K562 (cell line): ENCODE results near the gene GNAI2. TPM values are rescaled to one million over a fixed set of nuclear protein-coding genes. Genes with fewer than 3 reads are reported as not detected.

Experiments used
- ATAC-seq: fragments of 200-7000 bp; cut with Tn5 transposase; 3 replicates; pipeline ENCODE4 v1.9.1; 2020; ENCODE audit warnings: moderate library complexity
- BruUV-seq: library from RNA; stranded (reverse); fragments of 400-500 nt; replicated peaks from 2 replicates; lab custom pipeline; 2021; lab: Mats Ljungman, UMichigan
- CTCF ChIA-PET: fragments of 300-600 bp; formaldehyde crosslinking; extraction: SDS; loops from one replicate; lab custom pipeline; 2021; ENCODE audit warnings: low intra/inter-chr PET ratio; lab: Yijun Ruan, JAX
- POLR2A ChIA-PET: fragments of 300-600, 350-650 bp; sonication (Branson Sonifier 250); formaldehyde crosslinking; extraction: SDS; loops from one replicate; lab custom pipeline; 2021; ENCODE audit warnings: antibody characterized with exemption, inconsistent platforms; lab: Yijun Ruan, JAX
- DNase-seq, 4 experiments: peaks; one replicate each; pipeline versions ENCODE4 v3.0.0 to v3.0.0-alpha.2; 2011 to 2018; ENCODE audit warnings: low spot score in 3 of 4, mixed read lengths in 3 of 4; ENCODE audit errors: extremely low read depth in 1 of 4
- FAIRE-seq: peaks from 2 replicates; lab custom pipeline; 2011; peaks lifted over from hg19 to GRCh38; lab: Jason Lieb, UNC
- H2AFZ ChIP-seq: 2 replicates; pipeline ENCODE4 v1.6.0; 2011; ENCODE audit warnings: low read depth, low read length, control low read depth, inconsistent platforms
- H3K27ac ChIP-seq: fragments of 200-600 bp; 3 replicates; pipeline ENCODE4 v1.8.0; 2011; ENCODE audit warnings: low read depth, mild to moderate bottlenecking, control low read depth, inconsistent platforms, low read length, moderate library complexity, mixed read lengths; ENCODE audit errors: extremely low read depth
- H3K27me3 ChIP-seq, 2 experiments: fragments of 300-600 bp in 1 of 2; 2 replicates in 1 of 2; 3 replicates in 1 of 2; pipeline versions ENCODE4 v1.6.0 to v1.8.0; 2011; ENCODE audit warnings: inconsistent platforms in 2 of 2, low read length in 2 of 2, mild to moderate bottlenecking in 1 of 2, mixed read lengths in 1 of 2, moderate library complexity in 1 of 2; ENCODE audit not compliant: control insufficient read depth in 2 of 2, insufficient read depth in 2 of 2
- H3K36me3 ChIP-seq: fragments of 300-600 bp; 3 replicates; pipeline ENCODE4 v1.8.0; 2011; ENCODE audit warnings: mild to moderate bottlenecking, low read length, inconsistent platforms; ENCODE audit not compliant: control insufficient read depth, insufficient read depth
- H3K4me1 ChIP-seq, 2 experiments: fragments of 200-600 bp in 1 of 2; replicated peaks in 1 of 2; 2 replicates in 1 of 2; 3 replicates in 1 of 2; pipeline versions ENCODE4 v1.5.1 to v1.8.0; 2011; ENCODE audit warnings: inconsistent platforms in 2 of 2, low read length in 2 of 2, mild to moderate bottlenecking in 1 of 2, mixed read lengths in 1 of 2, moderate library complexity in 1 of 2; ENCODE audit not compliant: control insufficient read depth in 2 of 2, insufficient read depth in 2 of 2
- H3K4me2 ChIP-seq: 2 replicates; pipeline ENCODE4 v1.6.1; 2011; ENCODE audit warnings: low read length, control low read depth, inconsistent platforms, mixed read lengths; ENCODE audit not compliant: insufficient read depth
- H3K4me3 ChIP-seq: fragments of 200-600 bp; sonication (generic), shearing (Covaris generic); 2 replicates; pipeline ENCODE4 v1.5.1; 2016; ENCODE audit warnings: control low read depth, inconsistent platforms
- H3K79me2 ChIP-seq: fragments of 200-600 bp; 3 replicates; pipeline ENCODE4 v1.8.0; 2011; ENCODE audit warnings: low read length, inconsistent platforms; ENCODE audit not compliant: control insufficient read depth, insufficient read depth
- H3K9ac ChIP-seq, 2 experiments: 2 replicates each; pipeline versions ENCODE4 v1.6.0 to v1.6.1; 2011; ENCODE audit warnings: low read depth in 2 of 2, low read length in 2 of 2, control low read depth in 1 of 2, inconsistent platforms in 1 of 2, mild to moderate bottlenecking in 1 of 2, mixed read lengths in 1 of 2; ENCODE audit not compliant: insufficient read depth in 1 of 2
- H3K9me1 ChIP-seq: one replicate; pipeline ENCODE4 v1.6.0; 2011; ENCODE audit warnings: inconsistent platforms, mild to moderate bottlenecking, low read length, moderate library complexity; ENCODE audit not compliant: control insufficient read depth, insufficient read depth
- H3K9me3 ChIP-seq: replicated peaks from 2 replicates; pipeline ENCODE4 v1.5.1; 2011; ENCODE audit warnings: low read depth, low read length, inconsistent platforms; ENCODE audit not compliant: control insufficient read depth, insufficient read depth
- H4K20me1 ChIP-seq: replicated peaks from 2 replicates; pipeline ENCODE4 v1.6.1; 2011; ENCODE audit warnings: low read length, inconsistent platforms, mixed read lengths; ENCODE audit not compliant: control insufficient read depth, insufficient read depth
- HDAC2 ChIP-seq: fragments of 450-650 bp; IDR thresholded peaks from 2 replicates; pipeline ENCODE4 v1.6.1; 2016; ENCODE audit warnings: mild to moderate bottlenecking
- KAT8 ChIP-seq: fragments of 450-650 bp; IDR thresholded peaks from 2 replicates; pipeline ENCODE4 v1.6.1; 2016; ENCODE audit warnings: low read depth, mild to moderate bottlenecking
- KLF10 ChIP-seq: fragments of 250-450 bp; sonication (Bioruptor Pico); IDR thresholded peaks from 2 replicates; pipeline ENCODE4 v1.6.1; 2021; ENCODE audit warnings: matching md5 sums
- PTTG1 ChIP-seq: fragments of 450-650 bp; IDR thresholded peaks from 2 replicates; pipeline ENCODE4 v1.6.1; 2016; ENCODE audit warnings: low read depth, mild to moderate bottlenecking, missing genetic modification characterization, missing compliant biosample characterization
- TEAD2 ChIP-seq: fragments of 450-650 bp; IDR thresholded peaks from 2 replicates; pipeline ENCODE4 v1.6.1; 2016; ENCODE audit warnings: missing genetic modification characterization, control low read depth, missing compliant biosample characterization
- TFAM ChIP-seq: fragments of 250-450 bp; sonication (Bioruptor Pico); conservative IDR thresholded peaks from 2 replicates; pipeline ENCODE4 v1.5.0; 2021; ENCODE audit warnings: mild to moderate bottlenecking, moderate library complexity
- TOE1 ChIP-seq, 2 experiments: fragments of 450-650 bp in 1 of 2; sonication (generic) in 1 of 2; formaldehyde crosslinking in 1 of 2; IDR thresholded peaks; 2 replicates each; pipeline versions ENCODE4 v1.7.1 to v1.8.0; 2016 to 2022; ENCODE audit warnings: borderline replicate concordance in 2 of 2, mild to moderate bottlenecking in 2 of 2, antibody characterized with exemption in 1 of 2, inconsistent platforms in 1 of 2, low read depth in 1 of 2, missing genetic modification reagents in 1 of 2, moderate library complexity in 1 of 2
- ZNF165 ChIP-seq: fragments of 250-450 bp; sonication (Bioruptor Pico); IDR thresholded peaks from 2 replicates; pipeline ENCODE4 v1.4.0; 2020; ENCODE audit warnings: borderline replicate concordance
- ZNF436 ChIP-seq: fragments of 250-450, 450-650 bp; sonication (Bioruptor Pico); formaldehyde crosslinking; IDR thresholded peaks from 2 replicates; pipeline ENCODE4 v1.7.0; 2020; ENCODE audit warnings: mild to moderate bottlenecking
- WGBS: fragments of 100-300 bp; shearing (Covaris generic); methylation state at CpG from one replicate; pipeline ENCODE4 v1.1.6; 2016; ENCODE audit warnings: low coverage, mixed read lengths; ENCODE audit not compliant: insufficient coverage; ENCODE audit errors: missing lambda C conversion rate; 5-methylcytosine and 5-hydroxymethylcytosine counted together
- in situ Hi-C: fragments of 300-500 bp; cut with MboI; formaldehyde crosslinking; loops from 4 replicates; pipeline ENCODE4 v1.15.0; 2018; ENCODE audit warnings: inconsistent platforms, mixed read lengths
- intact Hi-C: fragments of 100-400 bp; cut with micrococcal nuclease; formaldehyde crosslinking; loops from 2 replicates; pipeline ENCODE4 v1.14.2; 2022
- polyA plus RNA-seq, 8 experiments: library from polyadenylated mRNA; depleted of rRNA in 4 of 8; stranded (reverse) in 5 of 8; unstranded in 3 of 8; fragments of >200 nt; fragmentation: Nextera tagmentation in 2 of 8; fragmentation: Illumina TruSeq in 1 of 8; extraction: Ambion mirVana in 2 of 8; extraction: Trizol in 1 of 8; gene quantifications; 2 replicates each; pipeline versions ENCODE4 v1.2.1 to v1.2.3, GENCODE V29; 2011 to 2014; ENCODE audit warnings: inconsistent platforms in 1 of 8, missing spikeins in 1 of 8
- total RNA-seq, 7 experiments: library from RNA; depleted of rRNA in 6 of 7; stranded (reverse); fragments of >200 nt in 6 of 7; fragmentation: Illumina TruSeq in 2 of 7; extraction: Trizol in 2 of 7; gene quantifications; 2 replicates each; pipeline versions ENCODE4 v1.2.1 to v1.2.3, GENCODE V29; 2011 to 2021; ENCODE audit warnings: low replicate concordance in 1 of 7
- TF ChIP-seq, protein P1 (sequence below): sonication (generic); formaldehyde crosslinking; IDR thresholded peaks from 2 replicates; pipeline ENCODE4 v1.8.1; 2023; ENCODE audit warnings: mild to moderate bottlenecking, missing genetic modification reagents, moderate library complexity

The GNAI2 gene
- total and polyA plus RNA-seq, 9 of the 15 experiments (the other 6 are each of a cell fraction or from before 2014, with no cell fraction given), result 1.1 to 72.2 (median 42.7) TPM

- peaks cover 2 to 30% of the 10 kb centered on the region in 2 experiments; a peak in 2 of 5 replicates for H3K4me1 ChIP-seq
- no peaks in the 10 kb centered on the region for H3K9me1 ChIP-seq
- no peak for FAIRE-seq
- no TSS peak for BruUV-seq
- intact Hi-C loops (no loop called here), in situ Hi-C loops (no loop called here)
- no peak overlapping the region for H3K27ac ChIP-seq
- POLR2A ChIA-PET, result interaction anchor here (0.6 kb wide), 1 partner anchor 47 kb away, joined by 3 read pairs; no protein-coding TSS in a partner anchor
- no peak overlapping the region for H2AFZ ChIP-seq
- ATAC-seq, result no peak
- DNase-seq, result no peak
- H3K36me3 ChIP-seq, result no peaks in the 10 kb centered on the region
- peaks cover 0 to 19% of the 10 kb centered on the region in 2 experiments; a peak in 3 of 5 replicates for H3K27me3 ChIP-seq
- TF ChIP-seq KAT8, result no peak
- TF ChIP-seq, protein P1, sequence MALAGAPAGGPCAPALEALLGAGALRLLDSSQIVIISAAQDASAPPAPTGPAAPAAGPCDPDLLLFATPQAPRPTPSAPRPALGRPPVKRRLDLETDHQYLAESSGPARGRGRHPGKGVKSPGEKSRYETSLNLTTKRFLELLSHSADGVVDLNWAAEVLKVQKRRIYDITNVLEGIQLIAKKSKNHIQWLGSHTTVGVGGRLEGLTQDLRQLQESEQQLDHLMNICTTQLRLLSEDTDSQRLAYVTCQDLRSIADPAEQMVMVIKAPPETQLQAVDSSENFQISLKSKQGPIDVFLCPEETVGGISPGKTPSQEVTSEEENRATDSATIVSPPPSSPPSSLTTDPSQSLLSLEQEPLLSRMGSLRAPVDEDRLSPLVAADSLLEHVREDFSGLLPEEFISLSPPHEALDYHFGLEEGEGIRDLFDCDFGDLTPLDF (CRISPR knock-in tag), result no peak
- no peak for TF ChIP-seq TFAM (CRISPR knock-in tag)
- TF ChIP-seq HDAC2, result no peak
- TF ChIP-seq ZNF436, result no peak
- no peak for TF ChIP-seq PTTG1 (tag)
- TF ChIP-seq KLF10 (CRISPR knock-in tag), result no peak
- no peak for TF ChIP-seq TEAD2 (tag)
- no peak for TF ChIP-seq ZNF165 (CRISPR knock-in tag)
- TF ChIP-seq TOE1 (IDR thresholded peaks at IDR 0.05; ENCODE audit: borderline replicate concordance), result no peak
- no peak for TF ChIP-seq TOE1 (CRISPR knock-in tag; IDR thresholded peaks at IDR 0.05; ENCODE audit: borderline replicate concordance, low read depth)
- no peak overlapping the region for H3K4me2 ChIP-seq
- WGBS, result 6% methylated on average over 5 of the region's 6 CpGs
- H3K4me3 ChIP-seq, result no peak overlapping the region
- no peaks in the 10 kb centered on the region for H3K9me3 ChIP-seq
- peak overlapping the region in 1 of 2 experiments; percentile 26; a peak in 1 of 4 replicates for H3K9ac ChIP-seq
- CTCF ChIA-PET, result interaction anchor here (0.6 to 4.9 kb wide), 2 partner anchors 29 to 30 kb away, joined by 3 to 91 read pairs; no protein-coding TSS in a partner anchor
- H4K20me1 ChIP-seq, result no peaks in the 10 kb centered on the region; the same call in 1 of the 2 replicates
- no peaks in the 10 kb centered on the region for H3K79me2 ChIP-seq
Measured at GRCh38 chr3:50196253-50196801, 39.7 kb upstream of the GNAI2 start.
